SK-N-SH (cell line): Measurements from ENCODE around the gene CFAP299. TPM values are rescaled to one million over a fixed set of nuclear protein-coding genes. Genes with fewer than 3 reads are reported as not detected.

Experiments used
- CTCF ChIA-PET: fragments of 300-600, 350-600 bp; formaldehyde crosslinking; extraction: SDS; loops from one replicate; lab custom pipeline; 2021; lab: Yijun Ruan, JAX
- POLR2A ChIA-PET: fragments of 350-600 bp; sonication (Branson Sonifier 250); formaldehyde crosslinking; extraction: SDS; loops from one replicate; lab custom pipeline; 2020; ENCODE audit warnings: antibody characterized with exemption, inconsistent platforms; lab: Yijun Ruan, JAX
- DNase-seq: peaks from one replicate; pipeline ENCODE4 v3.0.0; 2012
- H2AFZ ChIP-seq: fragments of 200-600 bp; sonication (generic); 2 replicates; pipeline ENCODE4 v1.8.1; 2016; ENCODE audit warnings: antibody characterized with exemption, mild to moderate bottlenecking, low read depth
- H3F3A ChIP-seq: fragments of 200-600 bp; sonication (generic); replicated peaks from 2 replicates; pipeline ENCODE3; 2016; ENCODE audit warnings: antibody characterized with exemption, mild to moderate bottlenecking; ENCODE audit not compliant: insufficient read depth
- H3K27ac ChIP-seq, 2 experiments: fragments of 200-500 bp in 1 of 2; fragments of 200-600 bp in 1 of 2; sonication (Bioruptor generic) in 1 of 2; sonication (generic), shearing (Covaris generic) in 1 of 2; 2 replicates each; pipeline versions ENCODE4 v1.5.1 to v1.6.1; 2014 to 2016; ENCODE audit warnings: low read depth in 2 of 2, inconsistent platforms in 1 of 2, low read length in 1 of 2, mild to moderate bottlenecking in 1 of 2, mixed read lengths in 1 of 2
- H3K27me3 ChIP-seq: fragments of 200-600 bp; sonication (generic), shearing (Covaris generic); 2 replicates; pipeline ENCODE4 v1.6.1; 2016; ENCODE audit warnings: mixed run types; ENCODE audit not compliant: insufficient read depth
- H3K36me3 ChIP-seq, 2 experiments: fragments of 200-500 bp in 1 of 2; fragments of 200-600 bp in 1 of 2; sonication (Bioruptor generic) in 1 of 2; sonication (generic) in 1 of 2; replicated peaks in 1 of 2; 2 replicates each; pipeline versions ENCODE3 to v1.5.1; 2014 to 2016; ENCODE audit warnings: low read length in 1 of 2, mild to moderate bottlenecking in 1 of 2; ENCODE audit not compliant: insufficient read depth in 2 of 2, control insufficient read depth in 1 of 2
- H3K4me1 ChIP-seq, 2 experiments: fragments of 200-500 bp in 1 of 2; fragments of 200-600 bp in 1 of 2; sonication (Bioruptor generic) in 1 of 2; sonication (generic), shearing (Covaris generic) in 1 of 2; 2 replicates each; pipeline versions ENCODE4 v1.5.1 to v1.6.1; 2014 to 2016; ENCODE audit warnings: low read depth in 1 of 2, low read length in 1 of 2, mixed run types in 1 of 2; ENCODE audit not compliant: insufficient read depth in 2 of 2, control insufficient read depth in 1 of 2
- H3K4me2 ChIP-seq: fragments of 200-600 bp; sonication (generic), shearing (Covaris generic); 2 replicates; pipeline ENCODE4 v1.6.1; 2017; ENCODE audit warnings: mixed run types
- H3K4me3 ChIP-seq, 2 experiments: fragments of 200-500 bp in 1 of 2; fragments of 200-600 bp in 1 of 2; sonication (Bioruptor generic) in 1 of 2; sonication (generic), shearing (Covaris generic) in 1 of 2; 2 replicates each; pipeline versions ENCODE4 v1.5.1 to v1.8.1; 2014 to 2016; ENCODE audit warnings: low read depth in 2 of 2, inconsistent platforms in 1 of 2, low read length in 1 of 2, mild to moderate bottlenecking in 1 of 2, mixed read lengths in 1 of 2, moderate library complexity in 1 of 2
- H3K79me2 ChIP-seq: fragments of 200-600 bp; sonication (generic); 2 replicates; pipeline ENCODE4 v1.8.1; 2017; ENCODE audit warnings: mild to moderate bottlenecking; ENCODE audit not compliant: insufficient read depth
- H3K9ac ChIP-seq: fragments of 200-600 bp; sonication (generic); 2 replicates; pipeline ENCODE4 v1.6.1; 2017; ENCODE audit warnings: mixed run types
- H3K9me2 ChIP-seq: fragments of 200-600 bp; sonication (generic); 2 replicates; pipeline ENCODE4 v1.6.1; 2017; ENCODE audit warnings: mixed run types
- H3K9me3 ChIP-seq: fragments of 200-600 bp; sonication (generic); 2 replicates; pipeline ENCODE4 v1.6.1; 2017; ENCODE audit warnings: mixed run types, mild to moderate bottlenecking, moderate library complexity
- H4K20me1 ChIP-seq: fragments of 200-600 bp; sonication (generic); 2 replicates; pipeline ENCODE4 v1.6.1; 2017; ENCODE audit warnings: mild to moderate bottlenecking, mixed run types; ENCODE audit not compliant: insufficient read depth
- ELF1 ChIP-seq: IDR thresholded peaks from 2 replicates; pipeline ENCODE4 v1.4.0; 2012
- FOSL2 ChIP-seq: IDR thresholded peaks from 2 replicates; pipeline ENCODE4 v1.4.0; 2012; ENCODE audit warnings: low read depth, mild to moderate bottlenecking, moderate library complexity, borderline replicate concordance
- FOXM1 ChIP-seq: IDR thresholded peaks from 2 replicates; pipeline ENCODE4 v1.4.0; 2012; ENCODE audit warnings: low read depth, mild to moderate bottlenecking
- GATA2 ChIP-seq: sonication (generic); formaldehyde crosslinking; IDR thresholded peaks from 2 replicates; pipeline ENCODE4 v1.5.0; 2020; ENCODE audit warnings: mild to moderate bottlenecking, missing genetic modification reagents
- IRF3 ChIP-seq: fragments of 150-350 bp; IDR thresholded peaks from 2 replicates; pipeline ENCODE4 v1.6.1; 2016; ENCODE audit warnings: mild to moderate bottlenecking, low read depth, low read length
- JUND ChIP-seq: IDR thresholded peaks from 2 replicates; pipeline ENCODE4 v1.4.0; 2012
- MEF2A ChIP-seq: IDR thresholded peaks from 2 replicates; pipeline ENCODE4 v1.4.0; 2012; ENCODE audit warnings: low read depth, borderline replicate concordance
- NFIC ChIP-seq: IDR thresholded peaks from 2 replicates; pipeline ENCODE4 v1.4.0; 2012; ENCODE audit warnings: borderline replicate concordance
- NRF1 ChIP-seq: IDR thresholded peaks from 2 replicates; pipeline ENCODE4 v1.6.1; 2012; ENCODE audit warnings: low read depth, mild to moderate bottlenecking, low read length
- PBX3 ChIP-seq: IDR thresholded peaks from 2 replicates; pipeline ENCODE4; 2012
- POLR2AphosphoS5 ChIP-seq: IDR thresholded peaks from 2 replicates; pipeline ENCODE4 v1.6.1; 2012; ENCODE audit warnings: low read depth, low read length
- RAD21 ChIP-seq: IDR thresholded peaks from 2 replicates; pipeline ENCODE4 v1.6.1; 2012; ENCODE audit warnings: mild to moderate bottlenecking, low read length
- TEAD4 ChIP-seq: IDR thresholded peaks from 2 replicates; pipeline ENCODE4 v1.4.0; 2012; ENCODE audit warnings: mild to moderate bottlenecking, borderline replicate concordance; ENCODE audit not compliant: insufficient read depth
- USF1 ChIP-seq: IDR thresholded peaks from 2 replicates; pipeline ENCODE4 v1.4.0; 2012; ENCODE audit warnings: low read depth, borderline replicate concordance
- ZBTB33 ChIP-seq: IDR thresholded peaks from 2 replicates; pipeline ENCODE4 v1.4.0; 2012; ENCODE audit warnings: low read depth, borderline replicate concordance
- WGBS: methylation state at CpG from one replicate; pipeline ENCODE4 v1.1.6; 2017; ENCODE audit warnings: low lambda C conversion rate; 5-methylcytosine and 5-hydroxymethylcytosine counted together
- polyA plus RNA-seq, 3 experiments: library from polyadenylated mRNA; depleted of rRNA; stranded (reverse); fragments of >200 nt; gene quantifications; 2 replicates each; pipeline ENCODE4 v1.2.3, GENCODE V29; 2012

CFAP299 gene
- polyA plus RNA-seq, 1 of the 3 experiments (the other 2 are of a cell fraction), result 1.2 TPM

- no peaks in the 10 kb centered on the region for H3F3A ChIP-seq
- H3K4me2 ChIP-seq, result no peak overlapping the region
- no peaks in the 10 kb centered on the region for H3K9me2 ChIP-seq
- H2AFZ ChIP-seq, result no peak overlapping the region
- no peaks in the 10 kb centered on the region for H3K4me1 ChIP-seq
- no peak overlapping the region for H3K9ac ChIP-seq
- H3K36me3 ChIP-seq, result no peaks in the 10 kb centered on the region
- H3K79me2 ChIP-seq, result no peaks in the 10 kb centered on the region
- TF ChIP-seq PBX3 (no peak), USF1 (peak; percentile 41; the same call in 1 of the 2 replicates), FOXM1 (no peak), GATA2 (CRISPR knock-in tag) (no peak), MEF2A (no peak), ZBTB33 (no peak), FOSL2 (no peak), RAD21 (no peak), TEAD4 (no peak), NFIC (peak; percentile 29; the same call in 1 of the 2 replicates), ELF1 (no peak), JUND (no peak), POLR2AphosphoS5 (no peak), IRF3 (no peak), NRF1 (no peak)
- TF ChIP-seq, all 33 proteins: peak for 2
- Histone ChIP-seq H3K4me3 (no peak overlapping the region), H4K20me1 (no peaks in the 10 kb centered on the region), H3K9me3 (no peaks in the 10 kb centered on the region), H3K27ac (no peak overlapping the region), H3K27me3 (no peaks in the 10 kb centered on the region)
- WGBS, result 9% methylated on average over 3 of the region's 3 CpGs
- POLR2A ChIA-PET, result no interaction called here
- no peak for DNase-seq
- CTCF ChIA-PET, result no interaction called here
These were observed 369.8 kb downstream of the CFAP299 start for GRCh38 chr4:80705311-80705710.
